ENCODE measurements around the gene HSPA8. TPM values are rescaled to one million over a fixed set of nuclear protein-coding genes. Genes with fewer than 3 reads are reported as not detected.

The HSPA8 gene
- 1,000 to 10,000 TPM; 3,972 to 4,236 TPM for total RNA-seq
- polyA plus RNA-seq = 1,494 TPM

- Mint-ChIP-seq H3K4me1 (peaks cover 71 to 76% (median 74%) of the 10 kb centered on the region in 3 donors), H3K27ac (peak within 1 kb of the TSS; percentile 93 to 100 (median 98)), H3K4me3 (peak within 1 kb of the TSS; percentile 95 to 100 (median 99)), H3K27me3 (peaks cover 0 to 6% of the 10 kb centered on the region in 2 donors), H3K9me3 (no peaks in the 10 kb centered on the region), H3K36me3 (peaks cover 42 to 73% (median 47%) of the 10 kb centered on the region in 3 donors)
- ChIA-PET CTCF (interaction anchor here (1.1 to 14.6 kb wide), 8 partner anchors 8 to 49 kb away, joined by 3 to 184 read pairs (median 6); no protein-coding TSS in a partner anchor), POLR2A (interaction anchor here (0.6 to 5.5 kb wide), 31 partner anchors 8 to 1569 kb away, joined by 3 to 73 read pairs (median 4); partner anchors contain the start of genes BSX, CRTAM and JHY)
- peak in 4 of 5 donors; percentile 42 to 81 (median 66) for DNase-seq
- Histone ChIP-seq H3K27me3 (ENCODE audit: insufficient read depth, low read length, poor library complexity, severe bottlenecking) (no peaks in the 10 kb centered on the region), H3K36me3 (ENCODE audit: insufficient read depth, low read length) (peaks cover 51% of the 10 kb centered on the region), H3K27ac (ENCODE audit: low read depth, low read length) (peak within 1 kb of the TSS; percentile 96), H3K4me1 (ENCODE audit: insufficient read depth, low read length) (peaks cover 61% of the 10 kb centered on the region), H3K4me3 (ENCODE audit: low read length) (peak within 1 kb of the TSS; percentile 96), H3K9me3 (ENCODE audit: low read length) (no peaks in the 10 kb centered on the region)
Observed at GRCh38 chr11:123061403-123062157, at the start of gene HSPA8. Gene HSPA8 (minus strand): TSS chr11:123062136. CDS start chr11:123061324, 812 bp downstream.

GRCh38 chr11:123111465-123111864 lies 49.5 kb upstream of the HSPA8 start:
- no peaks in the 10 kb centered on the region for H3K36me3 ChIP-seq (ENCODE audit: insufficient read depth, low read length)
- H3K4me1 ChIP-seq (ENCODE audit: insufficient read depth, low read length) = no peaks in the 10 kb centered on the region
- Mint-ChIP-seq H3K36me3 (peaks cover 0 to 5% (median 0%) of the 10 kb centered on the region in 3 donors), H3K4me1 (peaks cover 5 to 12% (median 5%) of the 10 kb centered on the region in 3 donors), H3K4me3 (no peak overlapping the region), H3K27ac (no peak overlapping the region), H3K27me3 (peaks cover 0 to 6% of the 10 kb centered on the region in 2 donors), H3K9me3 (peaks cover 0 to 3% (median 0%) of the 10 kb centered on the region in 5 donors)
- DNase-seq = peak in 2 of 5 donors; percentile 33 to 39
- ChIA-PET POLR2A (no interaction called here), CTCF (interaction anchor here (0.5 to 14.0 kb wide), 19 partner anchors 8 to 324 kb away, joined by 3 to 128 read pairs (median 4); partner anchors contain the start of gene HSPA8)
- no peak overlapping the region for H3K4me3 ChIP-seq (ENCODE audit: low read length)
- no peaks in the 10 kb centered on the region for H3K9me3 ChIP-seq (ENCODE audit: low read length)
- no peaks in the 10 kb centered on the region for H3K27me3 ChIP-seq (ENCODE audit: insufficient read depth, low read length, poor library complexity, severe bottlenecking)
- H3K27ac ChIP-seq (ENCODE audit: low read depth, low read length) = no peak overlapping the region

GRCh38 chr11:123110397-123110796 lies 48.5 kb upstream of the HSPA8 start:
- no peak overlapping the region for H3K27ac ChIP-seq (ENCODE audit: low read depth, low read length)
- H3K36me3 Mint-ChIP-seq = peaks cover 0 to 3% (median 0%) of the 10 kb centered on the region in 3 donors
- no peaks in the 10 kb centered on the region for H3K9me3 Mint-ChIP-seq
- no peak for DNase-seq
- H3K4me3 ChIP-seq (ENCODE audit: low read length) = no peak overlapping the region
- peak overlapping the region in 6 of 8 donors; percentile 6 to 82 (median 38) for H3K27ac Mint-ChIP-seq
- no peaks in the 10 kb centered on the region for H3K36me3 ChIP-seq (ENCODE audit: insufficient read depth, low read length)
- peaks cover 0 to 3% of the 10 kb centered on the region in 2 donors for H3K27me3 Mint-ChIP-seq
- ChIA-PET CTCF (interaction anchor here (0.7 to 14.0 kb wide), 13 partner anchors 10 to 151 kb away, joined by 3 to 128 read pairs (median 6); partner anchors contain the start of gene HSPA8), POLR2A (interaction anchor here (0.7 to 1.9 kb wide), 2 partner anchors 49 to 50 kb away, joined by 4 to 7 read pairs; partner anchors contain the start of gene HSPA8)
- no peaks in the 10 kb centered on the region for H3K27me3 ChIP-seq (ENCODE audit: insufficient read depth, low read length, poor library complexity, severe bottlenecking)
- H3K4me1 ChIP-seq (ENCODE audit: insufficient read depth, low read length) = no peaks in the 10 kb centered on the region
- no peaks in the 10 kb centered on the region for H3K9me3 ChIP-seq (ENCODE audit: low read length)
- H3K4me1 Mint-ChIP-seq = peaks cover 5 to 12% (median 5%) of the 10 kb centered on the region in 3 donors
- peak overlapping the region; percentile 15 to 74 (median 55) for H3K4me3 Mint-ChIP-seq

GRCh38 chr11:123107945-123108495 lies 46.1 kb upstream of the HSPA8 start:
- peak overlapping the region in 1 of 8 donors; percentile 75 for H3K27ac Mint-ChIP-seq
- no peak overlapping the region for H3K4me3 ChIP-seq (ENCODE audit: low read length)
- no peaks in the 10 kb centered on the region for H3K36me3 ChIP-seq (ENCODE audit: insufficient read depth, low read length)
- ChIA-PET CTCF (interaction anchor here (0.7 to 14.0 kb wide), 3 partner anchors 53 to 154 kb away, joined by 3 to 128 read pairs (median 110); no protein-coding TSS in a partner anchor), POLR2A (no interaction called here)
- H3K4me3 Mint-ChIP-seq = no peak overlapping the region
- H3K9me3 Mint-ChIP-seq = no peaks in the 10 kb centered on the region
- no peaks in the 10 kb centered on the region for H3K27me3 ChIP-seq (ENCODE audit: insufficient read depth, low read length, poor library complexity, severe bottlenecking)
- peaks cover 0 to 3% of the 10 kb centered on the region in 2 donors for H3K27me3 Mint-ChIP-seq
- peaks cover 6% of the 10 kb centered on the region for H3K4me1 ChIP-seq (ENCODE audit: insufficient read depth, low read length)
- no peak overlapping the region for H3K27ac ChIP-seq (ENCODE audit: low read depth, low read length)
- H3K36me3 Mint-ChIP-seq = peaks cover 0 to 5% (median 0%) of the 10 kb centered on the region in 3 donors
- DNase-seq = no peak
- H3K4me1 Mint-ChIP-seq = peaks cover 9 to 18% (median 9%) of the 10 kb centered on the region in 3 donors
- no peaks in the 10 kb centered on the region for H3K9me3 ChIP-seq (ENCODE audit: low read length)

- no peak for DNase-seq
- Histone ChIP-seq H3K9me3 (ENCODE audit: low read length) (no peaks in the 10 kb centered on the region), H3K27me3 (ENCODE audit: insufficient read depth, low read length, poor library complexity, severe bottlenecking) (no peaks in the 10 kb centered on the region), H3K27ac (ENCODE audit: low read depth, low read length) (no peak overlapping the region), H3K4me1 (ENCODE audit: insufficient read depth, low read length) (peaks cover 9% of the 10 kb centered on the region), H3K4me3 (ENCODE audit: low read length) (no peak overlapping the region), H3K36me3 (ENCODE audit: insufficient read depth, low read length) (no peaks in the 10 kb centered on the region)
- H3K27me3 Mint-ChIP-seq = peaks cover 0 to 3% of the 10 kb centered on the region in 2 donors
- peaks cover 0 to 5% (median 0%) of the 10 kb centered on the region in 3 donors for H3K36me3 Mint-ChIP-seq
- H3K9me3 Mint-ChIP-seq = no peaks in the 10 kb centered on the region
- H3K4me3 Mint-ChIP-seq = no peak overlapping the region
- H3K27ac Mint-ChIP-seq = no peak overlapping the region
- H3K4me1 Mint-ChIP-seq = peaks cover 11 to 17% (median 15%) of the 10 kb centered on the region in 3 donors
- CTCF ChIA-PET = interaction anchor here (1.5 to 14.0 kb wide), 7 partner anchors 12 to 157 kb away, joined by 5 to 128 read pairs (median 35); partner anchors contain the start of gene HSPA8
- POLR2A ChIA-PET = interaction anchor here (1.5 kb wide), 1 partner anchor 44 kb away, joined by 5 read pairs; no protein-coding TSS in a partner anchor
Observed at GRCh38 chr11:123104697-123105096, 42.8 kb upstream of the HSPA8 start.

GRCh38 chr11:123103326-123103980 lies 41.5 kb upstream of the HSPA8 start:
- Histone ChIP-seq H3K4me1 (ENCODE audit: insufficient read depth, low read length) (peaks cover 9% of the 10 kb centered on the region), H3K27me3 (ENCODE audit: insufficient read depth, low read length, poor library complexity, severe bottlenecking) (no peaks in the 10 kb centered on the region), H3K4me3 (ENCODE audit: low read length) (no peak overlapping the region), H3K27ac (ENCODE audit: low read depth, low read length) (no peak overlapping the region), H3K36me3 (ENCODE audit: insufficient read depth, low read length) (no peaks in the 10 kb centered on the region), H3K9me3 (ENCODE audit: low read length) (no peaks in the 10 kb centered on the region)
- Mint-ChIP-seq H3K27me3 (peaks cover 0 to under 1% of the 10 kb centered on the region in 2 donors), H3K36me3 (peaks cover 0 to 7% (median 2%) of the 10 kb centered on the region in 3 donors), H3K4me3 (no peak overlapping the region), H3K4me1 (peaks cover 11 to 17% (median 15%) of the 10 kb centered on the region in 3 donors), H3K27ac (peak overlapping the region in 3 of 8 donors; percentile 7 to 54 (median 21)), H3K9me3 (no peaks in the 10 kb centered on the region)
- POLR2A ChIA-PET = interaction anchor here (0.9 to 1.9 kb wide), 6 partner anchors 15 to 43 kb away, joined by 4 to 12 read pairs (median 5); partner anchors contain the start of gene HSPA8
- peak in 3 of 5 donors; percentile 24 to 51 (median 40) for DNase-seq
- CTCF ChIA-PET = interaction anchor here (0.7 to 14.0 kb wide), 18 partner anchors 8 to 367 kb away, joined by 3 to 128 read pairs (median 7); partner anchors contain the start of gene HSPA8

GRCh38 chr11:123100379-123101085 lies 38.6 kb upstream of the HSPA8 start:
- Histone ChIP-seq H3K4me3 (ENCODE audit: low read length) (peak overlapping the region; percentile 6), H3K27ac (ENCODE audit: low read depth, low read length) (no peak overlapping the region), H3K27me3 (ENCODE audit: insufficient read depth, low read length, poor library complexity, severe bottlenecking) (no peaks in the 10 kb centered on the region), H3K4me1 (ENCODE audit: insufficient read depth, low read length) (peaks cover 9% of the 10 kb centered on the region), H3K36me3 (ENCODE audit: insufficient read depth, low read length) (no peaks in the 10 kb centered on the region), H3K9me3 (ENCODE audit: low read length) (no peaks in the 10 kb centered on the region)
- peaks cover 8 to 10% (median 9%) of the 10 kb centered on the region in 3 donors for H3K36me3 Mint-ChIP-seq
- peaks cover 11 to 17% (median 15%) of the 10 kb centered on the region in 3 donors for H3K4me1 Mint-ChIP-seq
- H3K9me3 Mint-ChIP-seq = no peaks in the 10 kb centered on the region
- POLR2A ChIA-PET = no interaction called here
- H3K27me3 Mint-ChIP-seq = no peaks in the 10 kb centered on the region
- CTCF ChIA-PET = interaction anchor here (1.5 to 14.0 kb wide), 4 partner anchors 8 to 146 kb away, joined by 6 to 128 read pairs (median 27); no protein-coding TSS in a partner anchor
- no peak for DNase-seq
- no peak overlapping the region for H3K4me3 Mint-ChIP-seq
- H3K27ac Mint-ChIP-seq = peak overlapping the region in 6 of 8 donors; percentile 23 to 82 (median 44)

Data from CD8-positive, alpha-beta memory T cell (primary cell).